ENCODE results near the gene SLC2A11.

Gene SLC2A11

DNA sequence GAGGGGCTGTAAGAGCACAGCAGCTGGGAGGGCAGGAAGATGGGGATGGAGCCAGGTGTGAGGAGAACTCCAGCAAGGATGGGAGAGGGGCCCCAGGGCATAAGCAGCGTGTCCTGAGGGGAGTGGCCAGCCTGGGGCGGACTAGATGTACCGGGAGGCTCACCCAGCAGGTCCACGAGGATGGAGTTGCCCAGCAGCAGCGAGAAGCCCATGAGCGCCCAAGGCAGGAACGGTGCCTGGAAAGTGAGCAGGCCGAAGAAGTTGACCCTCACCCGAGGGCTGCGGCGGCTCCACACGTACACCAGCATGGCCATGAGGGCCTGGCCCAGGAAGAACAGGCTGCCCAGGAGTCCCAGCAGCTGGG lies 20.2 kb upstream of the SLC2A11 start:
- no peak overlapping the region; the same call in 1 of the 2 replicates for H3K27ac ChIP-seq (replicated peaks)
- no peak for DNase-seq (ENCODE audit: low read depth in 1 of 2, low spot score in 1 of 2)
- no peaks in the 10 kb centered on the region for H3K27me3 ChIP-seq (ENCODE audit: insufficient read depth, poor library complexity, severe bottlenecking)
- H3K4me3 ChIP-seq (replicated peaks; ENCODE audit: insufficient read depth, low read length): peak overlapping the region; percentile 64; the same call in 1 of the 2 replicates
- TF ChIP-seq GABPA (IDR thresholded peaks at IDR 0.05; ENCODE audit: low read depth) (no peak), POLR2AphosphoS5 (IDR thresholded peaks at IDR 0.05; ENCODE audit: low read depth) (no peak; the same call in 1 of the 2 replicates), SPI1 (IDR thresholded peaks at IDR 0.05; ENCODE audit: borderline replicate concordance, low read depth) (no peak)
- TF ChIP-seq, protein P1, sequence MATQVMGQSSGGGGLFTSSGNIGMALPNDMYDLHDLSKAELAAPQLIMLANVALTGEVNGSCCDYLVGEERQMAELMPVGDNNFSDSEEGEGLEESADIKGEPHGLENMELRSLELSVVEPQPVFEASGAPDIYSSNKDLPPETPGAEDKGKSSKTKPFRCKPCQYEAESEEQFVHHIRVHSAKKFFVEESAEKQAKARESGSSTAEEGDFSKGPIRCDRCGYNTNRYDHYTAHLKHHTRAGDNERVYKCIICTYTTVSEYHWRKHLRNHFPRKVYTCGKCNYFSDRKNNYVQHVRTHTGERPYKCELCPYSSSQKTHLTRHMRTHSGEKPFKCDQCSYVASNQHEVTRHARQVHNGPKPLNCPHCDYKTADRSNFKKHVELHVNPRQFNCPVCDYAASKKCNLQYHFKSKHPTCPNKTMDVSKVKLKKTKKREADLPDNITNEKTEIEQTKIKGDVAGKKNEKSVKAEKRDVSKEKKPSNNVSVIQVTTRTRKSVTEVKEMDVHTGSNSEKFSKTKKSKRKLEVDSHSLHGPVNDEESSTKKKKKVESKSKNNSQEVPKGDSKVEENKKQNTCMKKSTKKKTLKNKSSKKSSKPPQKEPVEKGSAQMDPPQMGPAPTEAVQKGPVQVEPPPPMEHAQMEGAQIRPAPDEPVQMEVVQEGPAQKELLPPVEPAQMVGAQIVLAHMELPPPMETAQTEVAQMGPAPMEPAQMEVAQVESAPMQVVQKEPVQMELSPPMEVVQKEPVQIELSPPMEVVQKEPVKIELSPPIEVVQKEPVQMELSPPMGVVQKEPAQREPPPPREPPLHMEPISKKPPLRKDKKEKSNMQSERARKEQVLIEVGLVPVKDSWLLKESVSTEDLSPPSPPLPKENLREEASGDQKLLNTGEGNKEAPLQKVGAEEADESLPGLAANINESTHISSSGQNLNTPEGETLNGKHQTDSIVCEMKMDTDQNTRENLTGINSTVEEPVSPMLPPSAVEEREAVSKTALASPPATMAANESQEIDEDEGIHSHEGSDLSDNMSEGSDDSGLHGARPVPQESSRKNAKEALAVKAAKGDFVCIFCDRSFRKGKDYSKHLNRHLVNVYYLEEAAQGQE (IDR thresholded peaks at IDR 0.05; ENCODE audit: insufficient replicate concordance, low read depth): no peak
- TF ChIP-seq, protein P2, sequence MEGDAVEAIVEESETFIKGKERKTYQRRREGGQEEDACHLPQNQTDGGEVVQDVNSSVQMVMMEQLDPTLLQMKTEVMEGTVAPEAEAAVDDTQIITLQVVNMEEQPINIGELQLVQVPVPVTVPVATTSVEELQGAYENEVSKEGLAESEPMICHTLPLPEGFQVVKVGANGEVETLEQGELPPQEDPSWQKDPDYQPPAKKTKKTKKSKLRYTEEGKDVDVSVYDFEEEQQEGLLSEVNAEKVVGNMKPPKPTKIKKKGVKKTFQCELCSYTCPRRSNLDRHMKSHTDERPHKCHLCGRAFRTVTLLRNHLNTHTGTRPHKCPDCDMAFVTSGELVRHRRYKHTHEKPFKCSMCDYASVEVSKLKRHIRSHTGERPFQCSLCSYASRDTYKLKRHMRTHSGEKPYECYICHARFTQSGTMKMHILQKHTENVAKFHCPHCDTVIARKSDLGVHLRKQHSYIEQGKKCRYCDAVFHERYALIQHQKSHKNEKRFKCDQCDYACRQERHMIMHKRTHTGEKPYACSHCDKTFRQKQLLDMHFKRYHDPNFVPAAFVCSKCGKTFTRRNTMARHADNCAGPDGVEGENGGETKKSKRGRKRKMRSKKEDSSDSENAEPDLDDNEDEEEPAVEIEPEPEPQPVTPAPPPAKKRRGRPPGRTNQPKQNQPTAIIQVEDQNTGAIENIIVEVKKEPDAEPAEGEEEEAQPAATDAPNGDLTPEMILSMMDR (IDR thresholded peaks at IDR 0.05; ENCODE audit: insufficient read depth, low read length): no peak

DNA sequence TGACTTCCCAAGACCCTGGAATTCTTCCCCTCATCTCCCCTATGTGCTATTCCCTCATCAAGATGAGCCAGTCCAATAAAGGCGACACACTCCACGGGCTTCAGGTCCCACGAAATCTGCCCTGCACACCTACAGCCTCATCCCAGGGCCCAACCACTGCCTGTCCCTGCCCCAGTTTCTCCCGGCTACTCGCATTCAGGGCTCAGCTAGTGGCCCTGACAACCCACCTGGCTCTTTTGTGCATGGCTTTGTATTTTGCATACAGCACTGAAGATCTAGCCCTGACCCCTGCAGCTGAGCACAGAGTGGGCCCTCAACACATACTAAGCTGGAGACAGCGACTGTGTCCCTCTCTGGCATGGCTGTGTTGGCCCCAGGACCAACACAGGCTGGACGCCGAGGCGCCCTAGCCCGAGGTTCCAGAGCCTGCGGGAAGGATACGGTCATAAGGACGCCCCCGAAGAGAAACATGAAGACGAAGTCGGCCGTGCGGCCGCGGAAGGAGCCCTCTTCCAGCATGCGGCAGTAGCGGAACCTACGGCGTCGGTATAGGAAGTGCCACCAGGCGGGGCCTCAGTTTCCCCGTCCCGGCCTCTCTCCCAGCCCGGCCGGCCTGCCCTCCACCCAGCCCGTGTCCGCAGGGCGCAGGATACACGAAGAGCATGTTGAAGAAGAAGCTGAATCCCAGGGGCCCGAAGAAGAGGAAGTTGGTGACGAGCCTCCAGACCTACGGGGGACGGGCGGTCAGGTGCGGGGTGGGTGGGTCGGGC lies 19.6 kb upstream of the SLC2A11 start:
- peak overlapping the region; percentile 64 for H3K4me3 ChIP-seq (replicated peaks; ENCODE audit: insufficient read depth, low read length)
- H3K27ac ChIP-seq (replicated peaks): peak overlapping the region; percentile 80
- no peak for TF ChIP-seq GABPA (IDR thresholded peaks at IDR 0.05; ENCODE audit: low read depth)
- TF ChIP-seq SPI1 (IDR thresholded peaks at IDR 0.05; ENCODE audit: borderline replicate concordance, low read depth): peak; percentile 21; the same call in 1 of the 2 replicates
- TF ChIP-seq POLR2AphosphoS5 (IDR thresholded peaks at IDR 0.05; ENCODE audit: low read depth): no peak
- TF ChIP-seq, protein P1 (IDR thresholded peaks at IDR 0.05; ENCODE audit: insufficient replicate concordance, low read depth): no peak
- TF ChIP-seq, protein P2 (IDR thresholded peaks at IDR 0.05; ENCODE audit: insufficient read depth, low read length): no peak
- peak; percentile 60 to 72 for DNase-seq (ENCODE audit: low read depth in 1 of 2, low spot score in 1 of 2)
- H3K27me3 ChIP-seq (ENCODE audit: insufficient read depth, poor library complexity, severe bottlenecking): no peaks in the 10 kb centered on the region

DNA sequence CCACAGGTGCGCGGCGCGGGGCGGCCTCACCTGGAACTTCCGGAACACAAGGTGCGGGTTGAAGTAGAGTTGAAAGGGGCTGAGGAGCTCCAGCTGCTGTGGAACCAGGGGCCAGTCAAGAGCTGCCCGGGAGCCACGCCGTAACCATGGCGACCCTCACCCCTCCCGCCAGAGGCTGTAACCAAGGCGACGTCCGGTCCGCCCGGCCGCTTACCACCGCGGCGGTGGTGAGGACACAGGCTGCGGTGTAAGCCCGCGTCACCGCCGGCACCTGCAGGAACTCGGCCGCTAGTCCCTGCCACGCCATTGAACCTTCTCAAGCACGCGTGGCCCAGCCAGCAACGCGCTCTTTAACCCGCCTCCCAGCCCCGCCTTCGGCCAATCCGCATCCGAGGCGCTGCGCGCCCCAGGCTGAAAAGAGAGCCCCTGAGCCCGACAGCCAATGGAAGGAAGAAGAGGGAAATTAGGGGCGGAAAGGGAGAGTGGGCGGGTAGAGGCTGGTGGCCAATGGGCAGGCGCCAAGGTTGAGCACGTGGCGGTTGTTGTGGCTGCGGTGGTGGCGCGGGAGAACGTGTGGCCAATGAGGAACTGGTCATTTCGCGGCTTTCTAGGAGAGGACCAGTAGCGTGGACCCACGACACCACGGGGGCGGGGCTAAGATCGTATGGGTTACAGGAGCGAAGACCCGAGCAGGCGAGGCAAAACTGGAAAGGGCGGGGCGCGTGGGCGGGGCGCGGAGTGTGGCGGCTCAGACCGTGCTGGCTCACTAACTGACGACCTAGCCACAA lies 18.8 kb upstream of the SLC2A11 start, which contains the start of gene DERL3:
TSS of gene DERL3 (minus strand) at position 326 of the 788 bp plus-strand sequence. CDS start at position 307, 19 bp downstream.
- Histone ChIP-seq H3K27ac (replicated peaks) (peak within 1 kb of the TSS; percentile 80), H3K4me3 (replicated peaks; ENCODE audit: insufficient read depth, low read length) (peak within 1 kb of the TSS; percentile 64), H3K27me3 (ENCODE audit: insufficient read depth, poor library complexity, severe bottlenecking) (no peaks in the 10 kb centered on the region)
- peak; percentile 56; the same call in 1 of the 2 replicates for TF ChIP-seq SPI1 (IDR thresholded peaks at IDR 0.05; ENCODE audit: borderline replicate concordance, low read depth)
- TF ChIP-seq, protein P2 (IDR thresholded peaks at IDR 0.05; ENCODE audit: insufficient read depth, low read length): no peak
- TF ChIP-seq GABPA (IDR thresholded peaks at IDR 0.05; ENCODE audit: low read depth): no peak
- TF ChIP-seq, protein P1 (IDR thresholded peaks at IDR 0.05; ENCODE audit: insufficient replicate concordance, low read depth): no peak
- peak; percentile 73 for TF ChIP-seq POLR2AphosphoS5 (IDR thresholded peaks at IDR 0.05; ENCODE audit: low read depth)
- peak; percentile 100 for DNase-seq (ENCODE audit: low read depth in 1 of 2, low spot score in 1 of 2)
